Fibroblast of mammary gland (primary cell): ENCODE data around the gene COG8.

Experiments used
- DNase-seq: peaks from one replicate; pipeline ENCODE4 v3.0.0-alpha.2; 2010; ENCODE audit warnings: low read depth
- H3K4me3 ChIP-seq: 2 replicates; pipeline ENCODE4 v1.5.1; 2011; ENCODE audit warnings: low read depth, mild to moderate bottlenecking, low read length, moderate library complexity; ENCODE audit not compliant: control insufficient read depth
- CTCF ChIP-seq: conservative IDR thresholded peaks from 2 replicates; pipeline ENCODE4 v1.5.1; 2011; ENCODE audit warnings: low read depth, low read length, inconsistent platforms; ENCODE audit not compliant: control insufficient read depth, insufficient read depth

COG8 gene, protein sequence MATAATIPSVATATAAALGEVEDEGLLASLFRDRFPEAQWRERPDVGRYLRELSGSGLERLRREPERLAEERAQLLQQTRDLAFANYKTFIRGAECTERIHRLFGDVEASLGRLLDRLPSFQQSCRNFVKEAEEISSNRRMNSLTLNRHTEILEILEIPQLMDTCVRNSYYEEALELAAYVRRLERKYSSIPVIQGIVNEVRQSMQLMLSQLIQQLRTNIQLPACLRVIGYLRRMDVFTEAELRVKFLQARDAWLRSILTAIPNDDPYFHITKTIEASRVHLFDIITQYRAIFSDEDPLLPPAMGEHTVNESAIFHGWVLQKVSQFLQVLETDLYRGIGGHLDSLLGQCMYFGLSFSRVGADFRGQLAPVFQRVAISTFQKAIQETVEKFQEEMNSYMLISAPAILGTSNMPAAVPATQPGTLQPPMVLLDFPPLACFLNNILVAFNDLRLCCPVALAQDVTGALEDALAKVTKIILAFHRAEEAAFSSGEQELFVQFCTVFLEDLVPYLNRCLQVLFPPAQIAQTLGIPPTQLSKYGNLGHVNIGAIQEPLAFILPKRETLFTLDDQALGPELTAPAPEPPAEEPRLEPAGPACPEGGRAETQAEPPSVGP

GRCh38 chr16:69339289-69340094 is at the start of gene COG8, which contains the start of gene NIP7:
COG8 (minus strand) TSS chr16:69339564; CDS start chr16:69339552, 12 bp downstream.
NIP7 (plus strand) TSS chr16:69339772; CDS start chr16:69339830, 58 bp downstream.
- peak; percentile 75 for TF ChIP-seq CTCF
- DNase-seq, result peak; percentile 99
- H3K4me3 ChIP-seq, result peak within 1 kb of the TSS; percentile 78

GRCh38 chr16:69386596-69386995 is 47.2 kb upstream of the COG8 start:
- no peak for TF ChIP-seq CTCF
- peak; percentile 31 for DNase-seq

GRCh38 chr16:69384974-69385373 is 45.6 kb upstream of the COG8 start:
- TF ChIP-seq CTCF, result no peak
- H3K4me3 ChIP-seq, result peak overlapping the region; percentile 90
- DNase-seq, result no peak

More at GRCh38 chr16:69386596-69386995, 47.2 kb upstream of the COG8 start:
- no peak overlapping the region for H3K4me3 ChIP-seq

- no peak for TF ChIP-seq CTCF
- DNase-seq, result no peak
- no peak overlapping the region for H3K4me3 ChIP-seq
These were observed 43.1 kb upstream of the COG8 start for GRCh38 chr16:69382421-69382820.

- H3K4me3 ChIP-seq, result no peak overlapping the region
- no peak for TF ChIP-seq CTCF
- no peak for DNase-seq
These were observed 41.9 kb upstream of the COG8 start for GRCh38 chr16:69381231-69381630.

DNA sequence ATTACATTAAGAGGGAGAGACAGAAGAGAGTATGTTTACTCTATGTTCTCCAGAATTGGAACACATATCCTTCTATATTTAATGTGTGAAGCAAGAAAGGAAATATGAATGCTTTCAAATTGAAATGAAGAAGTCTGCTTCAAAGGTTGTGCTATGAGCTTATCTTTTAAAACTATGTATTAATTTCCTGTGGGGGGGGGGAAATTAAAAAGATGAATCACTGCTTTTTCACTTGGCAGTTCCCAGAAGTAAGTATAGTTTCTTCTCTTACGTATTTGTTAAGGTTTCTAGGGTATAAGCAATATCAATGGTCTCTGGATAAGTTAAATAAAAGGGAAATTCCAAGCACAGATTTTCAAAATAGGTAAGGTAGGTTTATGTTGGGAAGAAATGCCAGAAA is 39.4 kb upstream of the COG8 start:
- no peak for TF ChIP-seq CTCF
- no peak for DNase-seq
- H3K4me3 ChIP-seq, result no peak overlapping the region
